H1 (cell line): ENCODE measurements around the gene MFN1. TPM values are rescaled to one million over a fixed set of nuclear protein-coding genes. Genes with fewer than 3 reads are reported as not detected.

ENCODE experiments used
- CTCF ChIA-PET: fragments of 300-600 bp; sonication (Branson Sonifier 250); formaldehyde crosslinking; loops from one replicate; lab custom pipeline; 2021; ENCODE audit not compliant: partially characterized antibody; lab: Charles Lee
- POLR2A ChIA-PET: fragments of 300-600 bp; sonication (Branson Sonifier 250); formaldehyde crosslinking; loops from one replicate; lab custom pipeline; 2021; ENCODE audit warnings: inconsistent platforms; ENCODE audit not compliant: partially characterized antibody; lab: Charles Lee
- DNase-seq, 2 experiments: peaks; one replicate each; pipeline versions ENCODE4 v3.0.0 to v3.0.0-alpha.2; 2010 to 2022; ENCODE audit warnings: low spot score in 2 of 2, low read depth in 1 of 2, mixed read lengths in 1 of 2
- FAIRE-seq: peaks from 2 replicates; lab custom pipeline; 2011; peaks lifted over from hg19 to GRCh38; lab: Jason Lieb, UNC
- H2AFZ ChIP-seq: 2 replicates; pipeline ENCODE4 v1.8.1; 2012; ENCODE audit warnings: low read length, inconsistent platforms
- H2AK5ac ChIP-seq: 2 replicates; pipeline ENCODE4 v1.6.1; 2013; ENCODE audit warnings: low read depth, low read length
- H2BK120ac ChIP-seq: replicated peaks from 2 replicates; pipeline ENCODE3; 2013; ENCODE audit warnings: low read depth, low read length, inconsistent platforms
- H2BK12ac ChIP-seq: 2 replicates; pipeline ENCODE4 v1.6.1; 2013; ENCODE audit warnings: low read depth, low read length
- H2BK15ac ChIP-seq: 2 replicates; pipeline ENCODE4 v1.6.1; 2013; ENCODE audit warnings: low read length
- H2BK20ac ChIP-seq: 2 replicates; pipeline ENCODE4 v1.6.1; 2013; ENCODE audit warnings: low read length
- H2BK5ac ChIP-seq: 2 replicates; pipeline ENCODE4 v1.6.1; 2013; ENCODE audit warnings: low read depth, low read length
- H3K14ac ChIP-seq: 2 replicates; pipeline ENCODE4 v1.6.1; 2013; ENCODE audit warnings: inconsistent platforms; ENCODE audit not compliant: insufficient read length
- H3K18ac ChIP-seq: 2 replicates; pipeline ENCODE4 v1.6.1; 2013; ENCODE audit warnings: low read length; ENCODE audit errors: extremely low read depth
- H3K23ac ChIP-seq: 2 replicates; pipeline ENCODE4 v1.6.1; 2013; ENCODE audit warnings: inconsistent platforms; ENCODE audit not compliant: insufficient read length
- H3K23me2 ChIP-seq: 2 replicates; pipeline ENCODE4 v1.6.1; 2013; ENCODE audit warnings: low read depth, low read length
- H3K27ac ChIP-seq: 2 replicates; pipeline ENCODE4 v1.6.1; 2011; ENCODE audit warnings: low read depth, low read length, inconsistent platforms
- H3K27me3 ChIP-seq, 4 experiments: replicated peaks in 1 of 4; 1 replicate in 1 of 4; 2 replicates in 3 of 4; pipeline versions ENCODE4 v1.6.1 to v1.8.1; 2011 to 2013; ENCODE audit warnings: low read length in 3 of 4, mild to moderate bottlenecking in 3 of 4, inconsistent platforms in 2 of 4, mixed read lengths in 2 of 4, moderate library complexity in 1 of 4; ENCODE audit not compliant: control insufficient read depth in 3 of 4, insufficient read depth in 3 of 4; ENCODE audit errors: extremely low read depth in 1 of 4
- H3K36me3 ChIP-seq, 4 experiments: 2 replicates each; pipeline versions ENCODE4 v1.6.1 to v1.8.1; 2011 to 2013; ENCODE audit warnings: mild to moderate bottlenecking in 4 of 4, low read length in 3 of 4, moderate library complexity in 2 of 4, control low read depth in 1 of 4, inconsistent platforms in 1 of 4; ENCODE audit not compliant: insufficient read depth in 4 of 4, control insufficient read depth in 2 of 4
- H3K4ac ChIP-seq: replicated peaks from 2 replicates; pipeline ENCODE3; 2013; ENCODE audit warnings: low read length, low read depth, mixed read lengths, inconsistent platforms; ENCODE audit not compliant: insufficient read length
- H3K4me1 ChIP-seq, 4 experiments: replicated peaks in 1 of 4; 1 replicate in 1 of 4; 2 replicates in 3 of 4; pipeline versions ENCODE4 v1.6.1 to v1.8.1; 2011 to 2013; ENCODE audit warnings: low read length in 3 of 4, inconsistent platforms in 2 of 4, mixed read lengths in 1 of 4; ENCODE audit not compliant: insufficient read depth in 4 of 4, control insufficient read depth in 3 of 4
- H3K4me2 ChIP-seq, 2 experiments: 2 replicates each; pipeline versions ENCODE4 v1.6.1 to v1.8.1; 2011 to 2013; ENCODE audit warnings: low read depth in 2 of 2, low read length in 2 of 2, control low read depth in 1 of 2, inconsistent platforms in 1 of 2, mild to moderate bottlenecking in 1 of 2; ENCODE audit not compliant: insufficient read depth in 1 of 2
- H3K4me3 ChIP-seq, 4 experiments: fragments of 200-600, 300-600 bp in 1 of 4; sonication (generic), shearing (Covaris generic), sonication (Bioruptor Twin) in 1 of 4; 2 replicates each; pipeline versions ENCODE4 v1.5.1 to v1.8.1; 2011 to 2016; ENCODE audit warnings: low read length in 4 of 4, low read depth in 3 of 4, control low read depth in 2 of 4, inconsistent platforms in 2 of 4, mild to moderate bottlenecking in 2 of 4, mixed read lengths in 1 of 4, moderate library complexity in 1 of 4; ENCODE audit not compliant: insufficient read depth in 2 of 4; ENCODE audit errors: extremely low read depth in 1 of 4
- H3K56ac ChIP-seq: replicated peaks from 2 replicates; pipeline ENCODE3; 2013; ENCODE audit warnings: low read depth, mild to moderate bottlenecking, mixed read lengths, low read length, inconsistent platforms; ENCODE audit not compliant: insufficient read length
- H3K79me1 ChIP-seq: 2 replicates; pipeline ENCODE4 v1.6.1; 2013; ENCODE audit warnings: low read depth, low read length, control low read depth
- H3K79me2 ChIP-seq, 2 experiments: 2 replicates each; pipeline versions ENCODE4 v1.6.1 to v1.8.1; 2012 to 2013; ENCODE audit warnings: low read length in 2 of 2, mild to moderate bottlenecking in 2 of 2, inconsistent platforms in 1 of 2; ENCODE audit not compliant: insufficient read depth in 2 of 2, control insufficient read depth in 1 of 2
- H3K9ac ChIP-seq, 4 experiments: replicated peaks in 1 of 4; 1 replicate in 1 of 4; 2 replicates in 3 of 4; pipeline versions ENCODE4 v1.6.1 to v1.8.1; 2011 to 2013; ENCODE audit warnings: low read depth in 3 of 4, low read length in 3 of 4, control low read depth in 2 of 4, mild to moderate bottlenecking in 2 of 4, moderate library complexity in 2 of 4, inconsistent platforms in 1 of 4; ENCODE audit errors: extremely low read depth in 1 of 4
- H3K9me3 ChIP-seq, 2 experiments: 2 replicates each; pipeline versions ENCODE4 v1.6.1 to v1.8.1; 2012 to 2013; ENCODE audit warnings: mild to moderate bottlenecking in 2 of 2, moderate library complexity in 2 of 2, control low read depth in 1 of 2, inconsistent platforms in 1 of 2, low read depth in 1 of 2, low read length in 1 of 2, mixed read lengths in 1 of 2; ENCODE audit not compliant: insufficient read depth in 2 of 2
- H4K20me1 ChIP-seq, 2 experiments: replicated peaks in 1 of 2; 2 replicates each; pipeline versions ENCODE3 to v1.8.1; 2011 to 2013; ENCODE audit warnings: inconsistent platforms in 2 of 2, low read length in 2 of 2, mild to moderate bottlenecking in 1 of 2; ENCODE audit not compliant: insufficient read depth in 2 of 2, control insufficient read depth in 1 of 2
- H4K5ac ChIP-seq: 2 replicates; pipeline ENCODE4 v1.6.1; 2013; ENCODE audit warnings: low read length, low read depth, mixed read lengths, inconsistent platforms; ENCODE audit not compliant: insufficient read length
- H4K8ac ChIP-seq: 2 replicates; pipeline ENCODE4 v1.8.0; 2013; ENCODE audit warnings: mild to moderate bottlenecking, moderate library complexity, low read length, inconsistent platforms; ENCODE audit not compliant: insufficient read depth; ENCODE audit errors: extremely low read depth
- H4K91ac ChIP-seq: replicated peaks from 2 replicates; pipeline ENCODE3; 2013; ENCODE audit warnings: low read length, mixed read lengths, inconsistent platforms; ENCODE audit not compliant: insufficient read length
- BRCA1 ChIP-seq: IDR thresholded peaks from 2 replicates; pipeline ENCODE4 v1.6.1; 2012; ENCODE audit warnings: low read depth, low read length, improper control_type of control experiment
- CBX5 ChIP-seq: fragments of 300-800, 300-1000 bp; sonication (generic); IDR thresholded peaks from 2 replicates; pipeline ENCODE4 v1.7.1; 2016; ENCODE audit warnings: antibody characterized with exemption, low read length, low read depth
- EZH2 ChIP-seq: fragments of 200-600 bp; sonication (generic); IDR thresholded peaks from 2 replicates; pipeline ENCODE4 v1.7.1; 2012; ENCODE audit warnings: low read depth, mild to moderate bottlenecking, moderate library complexity, low read length, inconsistent platforms; ENCODE audit not compliant: severe bottlenecking
- HDAC2 ChIP-seq, 2 experiments: fragments of 300-600 bp in 1 of 2; sonication (generic) in 1 of 2; IDR thresholded peaks; 2 replicates each; pipeline ENCODE4 v1.6.1; 2011 to 2012; ENCODE audit warnings: low read depth in 2 of 2, low read length in 2 of 2, mild to moderate bottlenecking in 2 of 2, moderate library complexity in 2 of 2, borderline replicate concordance in 1 of 2, inconsistent platforms in 1 of 2
- JUN ChIP-seq: IDR thresholded peaks from 2 replicates; pipeline ENCODE4 v1.6.1; 2011; ENCODE audit warnings: low read depth, mild to moderate bottlenecking, improper control_type of control experiment, low read length
- WGBS, 2 experiments: shearing (Covaris generic) in 1 of 2; methylation state at CpG; one replicate each; pipeline versions ENCODE4 v1.1.6 to v1.1.7; 2013 to 2015; ENCODE audit warnings: low lambda C conversion rate in 2 of 2, mixed read lengths in 2 of 2, inconsistent platforms in 1 of 2, low coverage in 1 of 2, missing lambda C conversion rate in 1 of 2; ENCODE audit not compliant: insufficient replicate concordance in 2 of 2, insufficient coverage in 1 of 2, insufficient read length in 1 of 2; ENCODE audit errors: extremely low coverage in 1 of 2, missing lambda C conversion rate in 1 of 2; 5-methylcytosine and 5-hydroxymethylcytosine counted together
- polyA plus RNA-seq, 7 experiments: library from polyadenylated mRNA; depleted of rRNA in 3 of 7; stranded (reverse) in 5 of 7; unstranded in 2 of 7; fragments of >200 nt in 5 of 7; fragments of 200-250 nt in 2 of 7; gene quantifications; 1 replicate in 5 of 7; 2 replicates in 1 of 7; 4 replicates in 1 of 7; pipeline versions ENCODE4 v1.2.1 to v1.2.3, GENCODE V29; 2011 to 2013; ENCODE audit warnings: missing spikeins in 2 of 7, mixed read lengths in 2 of 7
- total RNA-seq: library from RNA; stranded (reverse); fragmentation: NEBNext Ultra II Directional; extraction: Animal tissue kit (Norgen Biotek cat#: 25700); gene quantifications from 2 replicates; pipeline ENCODE4 v1.2.1, GENCODE V29; 2021
- TF ChIP-seq, protein P1 (sequence below): IDR thresholded peaks from 2 replicates; pipeline ENCODE4 v1.6.1; 2012; ENCODE audit warnings: inconsistent platforms

MFN1 gene
- total and polyA plus RNA-seq, 2 of the 8 experiments (the other 6 are each of a cell fraction or from before 2014, with no cell fraction given), result 9.1 to 35.6 TPM

DNA sequence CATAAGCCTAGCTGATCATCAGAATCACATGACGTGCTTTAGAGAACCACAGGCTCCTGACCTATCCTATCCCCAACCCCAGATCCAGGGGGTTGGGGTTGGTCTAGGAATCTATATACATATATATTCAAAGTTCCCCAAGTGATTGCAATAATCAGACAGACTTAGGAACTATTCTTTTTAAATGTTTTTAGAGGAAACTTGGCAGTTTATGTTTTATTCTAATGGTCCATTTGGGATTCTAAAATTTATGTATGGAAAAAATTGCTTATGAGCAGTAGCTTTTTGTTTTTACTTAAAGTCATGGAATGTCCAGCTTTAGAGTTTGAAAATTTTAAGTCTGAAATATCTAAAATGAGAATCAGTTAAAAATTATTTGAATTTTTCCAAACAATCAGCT lies 22.1 kb downstream of the MFN1 start:
- H4K20me1 ChIP-seq, result peaks cover 0 to 1% of the 10 kb centered on the region in 2 experiments
- FAIRE-seq (no peak), DNase-seq (no peak)
- no peak overlapping the region for H2AK5ac ChIP-seq
- no peak overlapping the region for H3K27ac ChIP-seq
- H3K9me3 ChIP-seq, result no peaks in the 10 kb centered on the region
- H4K5ac ChIP-seq, result no peak overlapping the region
- no peak overlapping the region for H3K4ac ChIP-seq
- no peaks in the 10 kb centered on the region for H3K27me3 ChIP-seq
- H3K14ac ChIP-seq, result no peak overlapping the region
- no peaks in the 10 kb centered on the region for H3K79me1 ChIP-seq
- H2BK5ac ChIP-seq, result no peak overlapping the region
- H3K9ac ChIP-seq, result no peak overlapping the region
- H2BK20ac ChIP-seq, result no peak overlapping the region
- no peak overlapping the region for H3K4me3 ChIP-seq
- no peaks in the 10 kb centered on the region for H3K23me2 ChIP-seq
- 94% methylated on average over 1 of the region's 1 CpG; no CpG with 5 or more reads in 1 of the 2 experiments for WGBS, 2 experiments
- no peak overlapping the region for H2BK120ac ChIP-seq
- H3K36me3 ChIP-seq, result peaks cover 0 to 14% (median under 1%) of the 10 kb centered on the region in 4 experiments; a peak in 4 of 8 replicates
- H2AFZ ChIP-seq, result no peak overlapping the region
- TF ChIP-seq, protein P1, sequence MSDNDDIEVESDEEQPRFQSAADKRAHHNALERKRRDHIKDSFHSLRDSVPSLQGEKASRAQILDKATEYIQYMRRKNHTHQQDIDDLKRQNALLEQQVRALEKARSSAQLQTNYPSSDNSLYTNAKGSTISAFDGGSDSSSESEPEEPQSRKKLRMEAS, result no peak
- no peak for TF ChIP-seq CBX5
- TF ChIP-seq EZH2, result no peak
- no peak for TF ChIP-seq BRCA1
- no peak for TF ChIP-seq HDAC2 (IDR thresholded peaks at IDR 0.05; ENCODE audit: borderline replicate concordance in 1 of 2, low read depth in 2 of 2, low read length in 2 of 2)
- no peak for TF ChIP-seq JUN
- no peak overlapping the region for H3K18ac ChIP-seq
- no peak overlapping the region for H3K4me2 ChIP-seq
- no peaks in the 10 kb centered on the region for H3K4me1 ChIP-seq
- H3K79me2 ChIP-seq, result no peaks in the 10 kb centered on the region
- H3K23ac ChIP-seq, result no peak overlapping the region
- no peak overlapping the region for H2BK15ac ChIP-seq
- POLR2A ChIA-PET, result interaction anchor here (1.2 kb wide), 1 partner anchor 216 kb away, joined by 3 read pairs; no protein-coding TSS in a partner anchor
- H4K91ac ChIP-seq, result no peak overlapping the region
- no peak overlapping the region for H4K8ac ChIP-seq
- CTCF ChIA-PET, result interaction anchor here (0.7 kb wide), 1 partner anchor 11 kb away, joined by 3 read pairs; no protein-coding TSS in a partner anchor
- H3K56ac ChIP-seq, result no peak overlapping the region
- H2BK12ac ChIP-seq, result no peak overlapping the region
